ENCODE measurements around the gene GRIA4. TPM values are rescaled to one million over a fixed set of nuclear protein-coding genes. Genes with fewer than 3 reads are reported as not detected.
"Not testable (repeated sequence)": the region's sequence is repeated elsewhere in the genome, so short reads cannot be mapped to it uniquely, and the experiment has no call there.

The GRIA4 gene
- total RNA-seq, 1 experiment from 2014 or later = not detected

- POLR2A ChIA-PET (ENCODE audit: low non-redundant PET) = no interaction called here
- CTCF ChIA-PET = no interaction called here
- no TSS peak for BruUV-seq (replicated peaks)
These were observed 153.7 kb downstream of the GRIA4 start for GRCh38 chr11:105763594-105763993.

GRCh38 chr11:105767931-105768330 is 158.1 kb downstream of the GRIA4 start:
- ChIA-PET CTCF (no interaction called here), POLR2A (ENCODE audit: low non-redundant PET) (no interaction called here)
- TF ChIP-seq EZH2 (IDR thresholded peaks at IDR 0.05; ENCODE audit: borderline replicate concordance, low read depth, low read length, poor library complexity, severe bottlenecking) (no peak), CTCF (conservative IDR thresholded peaks at IDR 0.05; ENCODE audit: low read depth, low read length) (no peak)
- Histone ChIP-seq H3K27ac (ENCODE audit: low read depth, low read length, poor library complexity, severe bottlenecking) (no peak overlapping the region), H3K9me3 (ENCODE audit: low read depth, low read length, poor library complexity, severe bottlenecking) (no peaks in the 10 kb centered on the region), H3K27me3 (replicated peaks; ENCODE audit: insufficient read depth, low read depth, low read length, poor library complexity) (peaks cover 4% of the 10 kb centered on the region), H3K4me1 (ENCODE audit: insufficient read depth, low read length, poor library complexity, severe bottlenecking) (no peaks in the 10 kb centered on the region), H3K4me3 (ENCODE audit: low read depth, low read length, poor library complexity, severe bottlenecking) (no peak overlapping the region), H3K36me3 (ENCODE audit: insufficient read depth, low read length, poor library complexity, severe bottlenecking) (no peaks in the 10 kb centered on the region)
- intact Hi-C loops (cut with micrococcal nuclease; ENCODE audit: unreplicated experiment) = no loop called here
- no peak for DNase-seq (ENCODE audit: low spot score)
- BruUV-seq (replicated peaks) = no TSS peak

More at GRCh38 chr11:105763594-105763993, 153.7 kb downstream of the GRIA4 start:
- no peaks in the 10 kb centered on the region for H3K9me3 ChIP-seq (ENCODE audit: low read depth, low read length, poor library complexity, severe bottlenecking)
- H3K36me3 ChIP-seq (ENCODE audit: insufficient read depth, low read length, poor library complexity, severe bottlenecking) = no peaks in the 10 kb centered on the region
- H3K27ac ChIP-seq (ENCODE audit: low read depth, low read length, poor library complexity, severe bottlenecking) = no peak overlapping the region
- H3K4me1 ChIP-seq (ENCODE audit: insufficient read depth, low read length, poor library complexity, severe bottlenecking) = no peaks in the 10 kb centered on the region
- peaks cover 4% of the 10 kb centered on the region for H3K27me3 ChIP-seq (replicated peaks; ENCODE audit: insufficient read depth, low read depth, low read length, poor library complexity)
- TF ChIP-seq EZH2 (IDR thresholded peaks at IDR 0.05; ENCODE audit: borderline replicate concordance, low read depth, low read length, poor library complexity, severe bottlenecking) = no peak
- TF ChIP-seq CTCF (conservative IDR thresholded peaks at IDR 0.05; ENCODE audit: low read depth, low read length) = no peak
- no peak for DNase-seq (ENCODE audit: low spot score)
- H3K4me3 ChIP-seq (ENCODE audit: low read depth, low read length, poor library complexity, severe bottlenecking) = no peak overlapping the region
- intact Hi-C loops (cut with micrococcal nuclease; ENCODE audit: unreplicated experiment) = no loop called here

GRCh38 chr11:105769627-105770026 is 159.8 kb downstream of the GRIA4 start:
- BruUV-seq (replicated peaks) = no TSS peak
- POLR2A ChIA-PET (ENCODE audit: low non-redundant PET) = no interaction called here
- Histone ChIP-seq H3K4me1 (ENCODE audit: insufficient read depth, low read length, poor library complexity, severe bottlenecking) (no peaks in the 10 kb centered on the region), H3K36me3 (ENCODE audit: insufficient read depth, low read length, poor library complexity, severe bottlenecking) (no peaks in the 10 kb centered on the region), H3K4me3 (ENCODE audit: low read depth, low read length, poor library complexity, severe bottlenecking) (no peak overlapping the region), H3K27me3 (replicated peaks; ENCODE audit: insufficient read depth, low read depth, low read length, poor library complexity) (no peaks in the 10 kb centered on the region), H3K9me3 (ENCODE audit: low read depth, low read length, poor library complexity, severe bottlenecking) (no peaks in the 10 kb centered on the region), H3K27ac (ENCODE audit: low read depth, low read length, poor library complexity, severe bottlenecking) (no peak overlapping the region)
- intact Hi-C loops (cut with micrococcal nuclease; ENCODE audit: unreplicated experiment) = no loop called here
- CTCF ChIA-PET = no interaction called here
- TF ChIP-seq EZH2 (IDR thresholded peaks at IDR 0.05; ENCODE audit: borderline replicate concordance, low read depth, low read length, poor library complexity, severe bottlenecking) (no peak), CTCF (conservative IDR thresholded peaks at IDR 0.05; ENCODE audit: low read depth, low read length) (no peak)
- no peak for DNase-seq (ENCODE audit: low spot score)

- H3K4me1 ChIP-seq (ENCODE audit: insufficient read depth, low read length, poor library complexity, severe bottlenecking); intact Hi-C loops (cut with micrococcal nuclease; ENCODE audit: unreplicated experiment); H3K27ac ChIP-seq (ENCODE audit: low read depth, low read length, poor library complexity, severe bottlenecking); H3K36me3 ChIP-seq (ENCODE audit: insufficient read depth, low read length, poor library complexity, severe bottlenecking); CTCF ChIA-PET; H3K9me3 ChIP-seq (ENCODE audit: low read depth, low read length, poor library complexity, severe bottlenecking); POLR2A ChIA-PET (ENCODE audit: low non-redundant PET); H3K27me3 ChIP-seq (replicated peaks; ENCODE audit: insufficient read depth, low read depth, low read length, poor library complexity); BruUV-seq (replicated peaks); DNase-seq (ENCODE audit: low spot score); H3K4me3 ChIP-seq (ENCODE audit: low read depth, low read length, poor library complexity, severe bottlenecking): not testable (repeated sequence)
These were observed 163.6 kb downstream of the GRIA4 start for GRCh38 chr11:105773452-105773851.

Data from A673 (cell line).